Measurements from ENCODE around the gene DRD3.

The DRD3 gene

GRCh38 chr3:114080201-114080600 is 98.7 kb downstream of the DRD3 start:
- in situ Hi-C loops (cut with MboI; ENCODE audit: low sequenced_read_pairs), result no loop called here

DNA sequence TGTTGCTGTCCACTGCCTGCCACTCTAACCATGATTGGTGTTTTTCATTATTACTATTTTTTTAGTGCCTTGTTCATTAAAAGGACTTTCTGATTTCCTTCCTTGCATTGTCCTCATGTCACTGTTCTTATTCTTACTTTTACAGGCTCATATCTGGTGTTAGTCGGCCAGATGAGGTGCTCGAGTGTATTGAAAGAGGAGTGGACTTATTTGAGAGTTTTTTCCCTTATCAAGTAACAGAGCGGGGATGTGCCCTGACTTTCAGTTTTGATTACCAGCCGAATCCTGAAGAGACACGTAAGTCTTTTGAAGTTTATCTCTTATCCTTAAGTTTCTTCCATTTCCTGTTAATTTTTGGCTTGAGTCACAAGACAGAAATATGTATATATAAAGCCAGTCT is 99.1 kb downstream of the DRD3 start:
- in situ Hi-C loops (cut with MboI; ENCODE audit: low sequenced_read_pairs), result no loop called here

DNA sequence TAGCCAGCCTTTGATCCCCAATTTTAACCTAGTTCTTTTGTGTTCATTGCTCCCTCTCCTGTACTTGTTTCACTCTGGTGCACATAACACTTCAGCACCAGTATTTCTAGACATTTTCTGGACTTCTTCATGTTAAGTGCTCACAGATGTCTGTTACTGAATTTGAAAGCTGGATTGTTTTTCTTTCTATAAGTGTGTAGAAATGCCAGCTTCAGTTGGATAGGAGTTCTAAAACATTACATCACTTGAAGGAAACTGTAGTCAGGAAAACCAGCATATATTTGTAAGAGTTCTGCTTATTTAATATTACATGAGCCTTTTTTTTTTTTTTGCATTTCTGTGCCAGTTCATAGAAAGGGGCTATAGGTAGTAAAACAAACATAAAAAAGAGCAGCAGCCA is 100.7 kb downstream of the DRD3 start:
- in situ Hi-C loops (cut with MboI; ENCODE audit: low sequenced_read_pairs), result no loop called here

All from HL-60/S4 (cell line).